Fibroblast of lung (primary cell): ENCODE data around the gene CSK.

Experiments
- CTCF ChIP-seq, 2 donors: IDR thresholded peaks in 1 of 2; conservative IDR thresholded peaks in 1 of 2; 1 replicate in 1 of 2; 2 replicates in 1 of 2; pipeline ENCODE4 v1.5.1; 2011 to 2012; ENCODE audit warnings: low read length in 2 of 2, control low read depth in 1 of 2, inconsistent platforms in 1 of 2, low read depth in 1 of 2, mild to moderate bottlenecking in 1 of 2
- EZH2 ChIP-seq: IDR thresholded peaks from 2 replicates; pipeline ENCODE4 v1.5.1; 2012; ENCODE audit warnings: low read length, control low read depth, mild to moderate bottlenecking; ENCODE audit errors: missing control alignments

DNA sequence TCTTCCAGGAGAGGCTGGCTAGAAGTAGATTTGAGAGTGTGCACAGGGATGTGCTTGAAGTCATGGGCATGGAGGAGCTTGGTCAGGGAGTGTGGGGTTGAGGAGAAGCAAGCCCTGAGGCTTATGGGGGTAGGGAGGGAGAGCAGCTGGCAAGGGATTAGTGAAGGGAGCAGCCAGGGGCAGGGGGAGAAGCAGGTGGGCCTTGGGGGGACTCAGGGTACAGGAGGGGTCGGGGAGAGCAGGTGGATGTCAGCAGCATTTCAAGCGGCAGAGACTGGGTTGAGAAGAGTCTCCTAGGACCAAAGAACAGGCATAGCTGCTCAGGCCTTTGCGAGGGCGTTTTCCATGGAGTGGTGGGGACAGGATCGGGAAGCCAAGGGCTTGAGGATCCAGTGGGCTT is 27.4 kb downstream of the CSK start:
- no peak for TF ChIP-seq CTCF (conservative IDR thresholded peaks at IDR 0.05 in 1 of 2, IDR thresholded peaks at IDR 0.05 in 1 of 2; ENCODE audit: low read depth in 1 of 2, low read length in 2 of 2)
- TF ChIP-seq EZH2: no peak
